HG02970 (cell line): ENCODE results near the gene SYPL1.
A peak's percentile ranks its signal among the peaks of the same experiment; 100 is the strongest.

ENCODE experiments used
- ATAC-seq: cut with Tn5 transposase; IDR thresholded peaks from one replicate; pipeline ENCODE4 v1.9.1; 2021; ENCODE audit warnings: mild to moderate bottlenecking, moderate library complexity, moderate number of reproducible peaks; ENCODE audit not compliant: unreplicated experiment, low FRiP score

The SYPL1 gene

DNA sequence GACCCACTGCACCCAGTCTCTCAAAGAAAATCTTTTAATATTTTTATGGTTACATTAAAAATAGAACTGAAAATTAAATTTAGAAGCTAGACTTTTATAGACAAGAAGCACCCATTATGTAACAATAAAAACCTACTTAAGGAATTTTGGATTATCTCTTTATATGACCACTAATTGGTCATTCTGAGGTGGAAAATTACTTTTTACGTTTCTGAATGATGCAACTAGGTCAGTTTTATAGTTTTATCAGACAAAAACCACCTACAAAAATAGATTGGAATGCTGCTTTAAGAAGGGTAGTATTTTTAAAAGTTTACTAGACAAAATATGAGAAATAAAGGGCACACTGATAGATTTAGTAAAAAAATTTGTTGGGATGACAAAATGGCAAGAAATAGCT is 16.5 kb downstream of the SYPL1 start:
- ATAC-seq = no peak

DNA sequence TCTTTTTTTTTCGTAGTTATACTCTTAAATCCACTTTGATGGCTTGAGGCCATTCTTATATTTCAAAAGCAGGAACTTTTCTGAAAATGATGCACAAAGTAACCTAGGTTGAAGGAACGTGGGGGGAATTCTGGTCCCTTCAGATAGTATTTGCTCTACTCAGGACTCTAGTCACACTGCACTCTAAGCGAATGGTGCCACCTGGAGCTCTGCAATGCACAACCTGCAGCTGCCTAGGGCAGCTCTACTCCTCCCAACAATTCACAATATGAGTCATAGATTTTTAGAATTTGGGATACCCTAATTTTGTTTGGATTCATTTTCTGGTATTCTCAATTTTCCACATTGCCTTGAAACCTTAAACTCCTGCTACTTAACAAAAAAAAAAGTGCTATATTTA is 17.3 kb downstream of the SYPL1 start:
- no peak for ATAC-seq

DNA sequence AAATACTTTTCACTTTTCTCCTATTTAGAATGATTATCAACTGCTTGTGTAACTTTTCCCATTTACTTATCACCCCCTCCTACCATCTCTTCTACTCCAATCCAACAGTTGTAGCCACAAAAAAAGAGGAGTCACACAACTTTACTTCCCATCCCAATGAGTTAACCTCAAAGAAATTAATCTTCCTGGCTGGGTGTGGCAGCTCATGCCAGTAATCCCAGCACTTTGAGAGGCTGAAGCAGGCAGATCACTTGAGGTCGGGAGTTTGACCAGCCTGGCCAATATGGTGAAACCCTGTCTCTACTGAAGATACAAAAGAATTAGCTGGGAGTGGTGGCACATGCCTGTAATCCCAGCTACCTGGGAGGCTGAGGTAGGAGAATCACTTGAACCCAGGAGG is 19.9 kb downstream of the SYPL1 start:
- no peak for ATAC-seq

DNA sequence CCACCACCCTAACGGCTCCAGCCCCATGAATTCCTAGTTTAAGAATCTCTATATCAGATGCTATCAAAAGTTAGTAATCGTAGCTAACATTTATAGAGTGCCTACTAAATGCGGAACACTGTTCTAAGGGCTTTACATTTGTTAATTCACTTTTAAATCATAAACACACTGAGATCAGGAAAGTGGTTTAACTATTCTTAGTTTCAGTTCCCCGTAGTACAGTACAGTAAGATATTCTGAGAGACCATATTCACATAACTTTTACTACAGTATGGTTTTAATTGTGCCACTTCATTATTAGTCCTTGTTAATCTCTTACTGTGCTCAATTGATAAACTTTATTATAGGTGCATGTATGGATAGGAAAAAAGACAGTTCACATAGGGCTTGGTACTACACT is 22.5 kb downstream of the SYPL1 start:
- ATAC-seq = no peak

DNA sequence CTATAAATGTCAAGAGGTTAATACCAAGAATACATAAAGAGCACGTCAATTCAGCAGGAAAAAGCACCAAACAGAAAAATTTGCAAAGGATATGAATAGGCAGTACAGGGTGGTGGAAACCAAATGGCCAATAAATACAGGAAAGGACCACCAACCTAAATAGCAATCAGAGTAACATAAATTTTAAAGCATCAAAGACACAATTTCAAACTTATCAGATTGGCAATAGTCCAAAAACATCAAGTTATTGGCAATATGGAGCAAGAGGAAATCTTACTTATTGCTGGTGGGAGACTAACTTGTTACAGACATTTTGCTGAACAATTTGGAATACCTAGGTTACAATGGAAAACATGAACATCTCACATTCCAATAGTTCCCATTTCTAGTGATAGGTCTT is 24.1 kb downstream of the SYPL1 start:
- no peak for ATAC-seq

DNA sequence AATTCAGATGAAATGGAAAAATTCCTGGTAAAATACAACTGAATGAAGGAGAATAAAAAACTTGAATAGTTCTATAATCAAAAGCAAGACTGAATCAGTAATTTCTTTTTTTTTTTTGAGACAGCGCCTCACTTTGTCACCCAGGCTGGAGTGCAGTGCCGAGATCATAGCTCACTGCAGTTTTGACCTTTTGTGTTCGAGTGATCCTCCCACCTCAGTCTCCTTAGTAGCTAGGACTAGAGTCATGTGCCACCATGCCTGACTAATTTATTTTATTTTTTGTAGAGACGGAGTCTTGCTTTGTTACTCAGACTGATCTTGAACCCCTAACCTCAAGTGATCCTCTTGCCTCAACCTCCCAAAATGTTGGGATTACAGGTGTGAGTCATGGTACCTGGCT is 26.1 kb downstream of the SYPL1 start:
- no peak for ATAC-seq

DNA sequence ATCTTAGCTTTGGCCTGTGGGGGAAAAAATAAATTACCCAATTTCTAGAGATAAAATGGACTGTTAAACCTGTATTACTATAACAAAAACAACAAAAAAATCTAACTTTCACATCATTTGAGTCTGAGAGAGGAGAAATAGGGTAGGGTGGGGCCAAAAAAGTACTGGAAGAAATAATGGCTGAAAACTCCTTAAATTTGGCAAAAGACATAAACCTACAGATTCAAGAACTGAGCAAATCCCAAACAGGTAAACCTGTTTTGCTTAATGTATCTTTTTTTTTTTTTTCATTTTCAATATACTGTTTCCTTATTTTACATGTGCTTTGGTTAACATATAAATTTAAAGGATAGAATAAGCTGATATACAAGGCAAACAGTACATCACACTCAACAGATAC is 27.1 kb downstream of the SYPL1 start:
- no peak for ATAC-seq

DNA sequence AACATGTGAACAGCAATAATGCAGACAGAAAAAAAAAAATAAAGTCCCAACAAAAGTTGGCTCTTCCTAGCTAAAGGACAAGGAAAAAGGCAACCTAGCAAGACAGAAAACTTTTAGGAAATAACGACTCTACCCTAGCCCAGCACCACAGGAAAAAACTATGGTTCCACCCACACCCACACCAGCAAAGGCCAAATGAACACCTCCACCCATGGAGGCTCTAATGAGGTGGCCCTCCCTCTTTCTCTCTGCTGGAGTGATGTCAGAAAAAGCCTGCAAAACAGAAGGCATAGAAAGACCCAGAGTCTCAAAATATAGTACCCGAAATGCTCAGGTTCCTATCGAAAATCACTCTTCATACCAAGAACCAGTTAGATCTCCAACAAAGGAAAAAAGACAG is 28.4 kb downstream of the SYPL1 start:
- no peak for ATAC-seq

DNA sequence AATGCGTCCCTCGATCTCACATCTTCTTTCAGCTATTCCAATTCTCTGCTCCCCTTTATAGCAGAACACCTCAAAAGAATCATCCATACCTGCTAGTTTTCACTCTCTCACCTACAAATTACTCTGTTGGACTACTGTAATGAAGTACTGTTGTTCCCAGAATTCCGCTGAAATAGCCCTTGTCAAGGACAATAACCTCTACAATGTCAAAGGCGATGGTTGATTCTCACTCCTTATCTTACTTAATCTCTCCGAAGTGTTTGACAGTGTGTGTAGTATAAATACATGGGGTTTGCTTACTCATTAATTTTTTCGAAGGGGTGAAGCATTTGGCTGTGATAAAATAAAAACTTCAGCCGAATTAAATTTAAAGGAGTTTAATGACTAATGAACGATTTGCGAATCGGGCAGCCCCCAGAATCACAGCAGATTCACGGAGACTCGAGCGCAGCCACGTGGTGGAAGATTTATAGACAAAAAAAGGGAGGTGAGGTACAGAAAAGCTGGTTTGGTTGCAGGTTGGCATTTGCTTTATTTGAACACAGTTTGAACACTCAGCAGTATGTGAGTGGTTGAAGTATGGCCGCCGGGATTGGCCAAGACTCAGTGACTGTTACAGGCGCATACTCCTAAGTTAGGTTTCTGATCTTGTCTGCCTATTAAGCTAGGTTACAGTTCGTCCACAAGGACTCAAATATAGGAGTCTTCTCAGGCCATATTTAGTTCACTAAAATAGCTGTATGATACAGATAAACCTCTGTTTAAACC is 29.8 kb downstream of the SYPL1 start:
- ATAC-seq = no peak

DNA sequence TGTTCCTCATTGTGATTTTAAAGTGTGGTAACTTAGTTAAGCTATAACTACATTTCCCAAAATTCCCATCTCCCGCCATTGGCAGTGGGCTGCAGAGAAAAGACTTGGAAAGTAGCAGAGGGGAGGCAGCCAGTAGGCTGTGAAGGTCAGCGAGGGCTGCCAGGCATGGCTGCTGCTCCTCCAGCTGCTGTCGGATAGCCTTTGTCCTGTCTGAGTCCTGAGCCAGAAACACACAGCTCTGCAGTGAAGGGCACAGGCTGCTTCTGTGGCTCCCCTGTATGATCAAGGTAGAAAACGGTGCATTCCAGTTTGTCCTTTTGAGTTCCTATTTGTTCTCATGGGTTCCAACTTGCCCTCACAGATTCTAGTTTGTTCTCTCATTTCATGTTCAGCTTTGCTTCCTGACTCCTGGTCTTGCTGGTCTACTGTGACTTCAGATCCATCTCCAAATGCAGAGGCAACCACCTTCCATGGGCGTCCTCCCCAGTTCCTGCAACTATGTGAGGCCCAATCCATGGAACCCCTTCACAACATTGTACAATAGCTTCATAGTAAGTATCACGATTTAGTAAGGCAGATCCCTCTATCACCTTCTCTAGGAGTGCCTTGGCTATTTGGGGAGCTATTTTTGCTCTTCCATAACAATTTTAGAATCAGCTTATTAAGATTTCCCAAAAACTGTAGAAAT is 31.7 kb downstream of the SYPL1 start:
- ATAC-seq = no peak

DNA sequence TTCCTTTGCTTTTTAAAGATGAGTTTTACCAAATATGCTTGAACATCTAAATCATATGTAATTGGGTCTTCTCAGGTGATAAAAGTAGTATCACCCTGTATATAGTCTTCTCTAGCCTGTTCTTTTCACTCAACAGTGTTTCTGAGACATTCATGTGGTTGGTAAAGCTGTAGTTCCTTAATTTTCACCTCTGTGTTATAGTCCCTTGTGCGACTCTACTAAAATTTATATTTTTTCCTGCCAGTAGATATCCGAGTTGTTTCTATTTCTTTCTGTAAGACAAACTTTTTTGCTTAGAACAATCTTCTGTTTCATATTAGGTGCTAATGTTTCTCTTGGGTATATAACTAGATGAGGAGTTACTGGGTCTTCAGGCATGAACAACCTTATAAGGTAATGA is 35.6 kb downstream of the SYPL1 start:
- no peak for ATAC-seq

DNA sequence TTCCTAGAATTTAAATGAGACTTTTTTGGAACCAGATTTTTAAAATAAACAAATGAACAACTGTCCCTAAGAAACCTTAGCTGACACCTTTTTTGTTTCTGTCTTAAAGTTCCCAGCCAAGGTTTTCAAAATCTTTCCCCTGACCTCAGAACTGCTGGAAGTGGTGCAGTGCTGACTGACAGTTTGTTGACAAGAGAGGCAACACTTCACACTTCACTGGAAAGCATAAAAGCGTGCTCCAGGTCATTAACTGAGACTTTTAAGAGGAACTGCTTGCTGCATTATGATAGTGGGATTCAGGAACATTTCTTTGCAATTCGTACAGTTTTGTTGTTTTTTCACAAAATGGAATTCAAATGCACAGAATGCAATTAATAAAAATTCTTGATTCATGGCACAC is 36.2 kb downstream of the SYPL1 start:
- no peak for ATAC-seq

DNA sequence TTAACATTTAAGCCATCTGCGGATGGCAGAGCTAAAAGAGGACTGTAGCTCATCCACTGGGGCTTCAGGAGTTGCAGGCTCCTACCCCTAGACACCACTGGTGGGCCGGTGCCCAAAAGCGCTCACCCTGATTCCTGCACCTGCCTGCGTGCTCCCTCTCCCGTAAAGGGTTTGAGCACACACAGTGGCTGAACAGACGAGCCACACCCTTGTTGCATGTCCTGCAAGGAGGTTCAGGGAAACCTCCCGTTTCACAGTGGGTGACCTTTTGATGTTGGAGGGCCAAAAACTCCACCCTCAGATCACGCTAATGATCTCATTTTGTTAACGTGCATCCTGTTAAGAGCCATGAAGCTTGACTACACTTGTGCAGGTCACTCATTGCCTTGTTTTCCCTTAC is 37.9 kb downstream of the SYPL1 start:
- no peak for ATAC-seq

DNA sequence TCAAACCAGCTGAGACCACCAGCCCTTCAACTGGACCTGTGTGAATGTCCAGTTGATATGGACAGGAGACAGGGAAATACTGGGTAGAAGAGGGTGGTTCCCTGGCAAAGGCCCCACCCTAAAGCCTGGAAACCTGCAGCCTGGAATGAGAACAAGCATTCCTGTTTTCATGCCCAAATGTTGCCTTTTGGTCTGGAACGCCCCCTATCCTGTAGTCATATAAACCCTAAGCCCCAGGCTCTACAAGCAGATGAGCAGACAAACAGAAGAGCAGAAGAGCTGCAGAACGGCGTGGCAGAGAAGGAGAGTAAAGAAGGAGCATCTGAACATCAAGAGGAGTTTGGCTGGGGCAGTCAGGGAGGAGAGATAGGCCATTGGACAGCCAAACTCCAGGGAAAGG is 38.4 kb downstream of the SYPL1 start:
- ATAC-seq = no peak

DNA sequence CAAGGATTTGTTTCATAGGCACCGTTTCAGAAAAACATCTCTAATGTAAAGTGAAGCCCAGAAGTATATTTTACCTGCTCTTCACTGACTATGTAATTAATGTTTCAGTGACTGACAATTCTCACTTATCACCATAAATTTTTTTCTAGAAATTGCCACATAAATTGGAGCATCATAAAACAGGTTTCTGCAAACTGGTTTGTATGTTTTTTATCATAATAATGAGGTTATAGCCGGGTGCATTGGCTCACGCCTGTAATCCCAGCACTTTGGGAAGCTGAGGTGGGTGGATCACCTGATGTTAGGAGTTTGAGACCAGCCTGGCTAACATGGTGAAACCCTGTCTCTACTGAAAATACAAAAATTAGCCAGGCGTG is 39.4 kb downstream of the SYPL1 start:
- no peak for ATAC-seq

DNA sequence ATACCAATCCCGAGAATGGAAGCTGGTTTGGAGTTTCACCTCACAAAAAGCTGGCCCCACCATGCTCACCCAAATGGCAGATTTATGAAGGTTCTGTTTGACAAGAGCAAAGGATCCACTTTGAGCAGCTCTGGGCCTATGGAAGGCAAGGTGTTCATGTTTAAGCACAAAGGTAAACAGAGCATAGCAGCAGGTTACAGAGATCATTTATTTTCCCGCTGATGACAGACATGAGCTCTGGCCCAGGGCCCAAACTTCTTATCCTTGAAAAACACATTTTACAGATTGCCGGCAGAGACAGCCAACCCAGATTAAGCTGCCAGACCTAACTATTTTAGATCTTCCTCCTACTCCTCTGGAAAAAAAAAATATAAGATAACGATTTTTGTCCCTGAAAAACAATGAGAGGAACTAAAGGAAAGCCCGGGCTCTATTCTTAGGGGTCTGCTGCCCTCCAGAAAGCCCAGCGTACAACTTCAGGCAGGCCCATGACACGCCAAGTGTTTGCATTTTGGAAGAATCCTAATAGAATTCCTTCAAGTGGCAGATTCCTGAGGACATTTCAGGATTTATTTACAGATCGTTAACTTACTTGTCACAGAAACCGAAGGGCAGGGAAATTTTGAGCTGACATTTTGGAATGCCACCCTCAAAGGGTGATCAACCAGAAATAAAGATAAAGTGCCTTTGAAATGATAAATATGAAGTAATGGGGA is 40.0 kb downstream of the SYPL1 start:
- ATAC-seq = peak; percentile 1

DNA sequence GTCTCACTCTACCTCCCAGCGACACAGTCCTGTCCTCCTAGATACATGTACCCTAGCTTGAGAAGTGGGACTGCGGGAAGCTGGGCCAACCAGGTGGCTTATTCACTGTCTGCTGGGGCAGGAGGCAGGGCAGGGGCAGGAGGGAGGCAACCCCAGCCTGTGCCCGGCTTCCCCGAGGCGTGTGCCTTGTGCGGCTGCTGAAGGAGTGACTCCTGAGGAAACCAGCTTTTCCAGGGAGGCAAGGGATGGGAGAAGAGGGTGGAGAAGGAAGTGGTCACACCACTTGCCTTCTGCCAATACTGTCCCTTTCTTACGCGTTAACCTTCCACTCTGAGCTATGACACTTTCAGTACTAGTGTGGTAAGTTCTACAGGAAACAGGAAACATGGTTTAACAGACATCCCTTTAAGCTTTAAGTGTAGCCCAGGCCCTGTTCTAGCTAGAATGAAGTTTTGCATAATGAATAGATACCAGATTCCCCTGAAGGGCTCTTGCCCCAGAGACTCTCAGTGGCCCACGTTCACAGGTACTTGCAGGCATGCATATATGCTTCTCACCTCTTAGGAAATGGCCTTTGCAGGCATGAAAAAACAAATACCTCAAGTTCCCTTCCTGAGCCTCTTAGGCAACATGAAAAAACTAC is 40.6 kb downstream of the SYPL1 start:
- peak; percentile 96 for ATAC-seq

DNA sequence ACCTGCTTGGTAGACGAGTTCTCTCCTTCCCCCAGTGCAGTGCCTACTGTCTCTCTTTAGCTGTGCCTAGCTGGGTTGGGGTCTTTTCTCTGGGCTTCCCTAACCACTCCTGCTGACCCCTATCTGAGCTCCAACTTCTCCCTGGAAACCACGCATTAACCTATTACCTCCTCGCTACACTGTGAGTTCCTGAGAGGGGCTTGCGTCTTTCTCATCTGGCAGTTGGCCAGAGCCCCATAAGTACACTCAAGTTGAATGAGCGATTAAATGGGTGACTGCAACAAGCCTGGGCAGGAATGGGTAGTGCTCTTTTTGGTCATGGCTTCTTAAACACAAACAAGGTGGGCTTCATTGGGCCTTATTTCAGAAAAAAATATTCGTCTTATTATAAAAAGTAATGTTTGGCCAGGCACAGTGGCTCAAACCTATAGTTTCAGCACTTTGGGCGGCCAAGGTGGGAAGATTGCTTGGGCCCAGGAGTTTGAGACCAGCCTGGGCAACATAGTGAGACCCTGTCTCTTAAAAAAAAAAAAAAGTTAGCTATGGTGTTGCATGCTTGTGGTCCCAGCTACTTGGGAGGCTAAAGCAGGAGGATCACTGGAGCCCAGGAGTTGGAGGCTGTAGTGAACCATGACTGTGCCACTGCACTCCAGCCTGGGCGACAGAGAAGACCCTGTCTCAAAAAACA is 41.4 kb downstream of the SYPL1 start:
- no peak for ATAC-seq

DNA sequence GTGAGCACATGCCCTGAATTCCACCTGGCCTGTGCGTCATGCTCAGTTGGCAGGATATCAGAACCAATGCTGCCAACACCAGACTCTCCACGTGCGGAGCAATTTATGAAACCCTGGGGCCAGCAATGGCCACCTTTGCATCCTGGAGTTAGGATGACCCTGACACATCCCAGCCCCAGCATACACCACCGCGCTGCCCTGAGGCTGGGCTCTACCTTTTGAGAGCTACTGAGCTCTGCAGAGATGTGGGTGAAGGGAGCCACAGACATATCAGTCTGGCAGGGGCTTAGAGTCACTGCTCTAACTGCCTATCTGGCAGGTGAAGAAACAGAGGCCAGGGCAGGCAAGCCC is 41.9 kb downstream of the SYPL1 start:
- ATAC-seq = no peak

DNA sequence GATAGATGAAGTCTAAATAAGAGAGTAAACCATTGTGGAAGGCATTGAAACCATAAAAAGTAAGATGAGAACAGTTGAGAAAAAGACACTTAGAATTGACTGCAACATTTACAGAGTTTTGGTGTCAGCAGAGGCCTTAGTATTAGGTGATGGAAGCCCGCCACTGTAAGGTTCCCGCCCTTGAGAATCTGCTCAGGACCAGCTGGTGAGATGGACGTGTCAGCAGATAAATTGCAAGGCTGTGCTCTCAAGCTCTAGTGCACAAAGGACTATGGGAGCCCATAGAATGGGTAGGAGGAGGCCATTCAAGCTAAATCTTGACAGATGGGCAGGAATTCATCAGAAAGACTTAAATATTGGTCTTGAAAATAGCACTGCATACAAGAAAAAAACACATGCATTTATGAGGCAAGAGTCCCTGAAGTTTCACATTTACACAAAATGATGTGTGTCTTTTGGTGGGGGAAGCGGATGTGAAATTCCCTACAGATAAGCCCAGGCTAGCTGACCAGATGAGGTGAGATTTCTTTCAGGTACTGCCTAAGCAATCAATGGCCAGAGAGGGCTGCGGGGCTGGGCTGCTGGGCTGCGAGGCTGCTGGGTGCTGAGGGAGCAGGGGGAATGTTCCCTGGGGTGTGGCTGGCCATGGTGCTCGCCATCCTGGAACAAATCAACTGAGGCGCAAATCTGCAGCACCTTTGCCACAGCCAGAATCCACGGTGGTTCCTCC is 42.5 kb downstream of the SYPL1 start:
- ATAC-seq = no peak
